ENCODE results near the gene PACRG.

- TF ChIP-seq CTCF (IDR thresholded peaks at IDR 0.05) (no peak), POLR2A (IDR thresholded peaks at IDR 0.05) (no peak)
These were observed 271.0 kb downstream of the PACRG start for GRCh38 chr6:162998777-162999176.
